Measurements from ENCODE around the gene PLA1A. TPM values are rescaled to one million over a fixed set of nuclear protein-coding genes. Genes with fewer than 3 reads are reported as not detected.

Gene PLA1A
- total and polyA plus RNA-seq, 10 of the 15 experiments (the other 5 are each of a cell fraction or from before 2014, with no cell fraction given), result 2.9 to 106 (median 4.8) TPM

DNA sequence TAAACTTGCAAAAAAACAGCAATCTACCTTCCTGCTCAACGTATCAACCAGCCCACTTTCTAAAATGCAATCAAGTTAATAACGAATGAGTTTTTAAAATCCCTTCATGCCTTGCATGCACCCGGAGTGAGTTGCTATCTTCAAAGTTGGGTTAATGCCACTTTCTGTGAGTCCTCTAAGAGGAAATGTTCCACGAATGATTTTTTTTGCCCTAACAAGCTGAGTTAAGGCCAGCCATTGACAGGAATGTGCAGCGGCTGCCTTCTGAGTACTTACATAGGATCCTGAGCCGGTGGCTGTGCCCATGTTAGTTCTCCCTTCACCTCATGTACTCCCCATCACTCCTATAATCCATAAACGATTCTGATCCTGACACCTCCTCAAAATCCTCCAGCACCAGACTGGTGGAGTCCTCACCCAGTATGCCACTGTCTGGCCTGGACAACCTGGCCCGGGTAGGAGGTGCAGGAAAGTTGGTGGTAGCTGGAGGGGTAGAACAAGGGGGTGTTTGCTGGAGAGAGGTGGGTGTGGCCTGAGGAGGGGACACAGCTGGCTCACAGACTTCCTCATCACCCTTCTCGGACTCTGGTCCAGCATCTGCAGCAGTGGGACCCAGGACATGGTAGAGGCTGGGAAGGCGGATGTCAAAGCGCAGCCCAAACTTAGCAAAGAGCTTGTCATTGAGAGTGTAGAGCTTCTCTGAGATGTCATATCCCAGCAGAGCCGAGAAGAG, 50.3 kb downstream of the PLA1A start:
- in situ Hi-C loops (cut with MboI), result no loop called here
- ChIA-PET SMC1A (ENCODE audit: uncharacterized antibody, unreplicated experiment) (interaction anchor here (1.0 to 3.3 kb wide), 9 partner anchors 8 to 25 kb away, joined by 3 to 9 read pairs (median 4); partner anchors contain the start of gene POPDC2), POLR2A (interaction anchor here (1.2 kb wide), 1 partner anchor 11 kb away, joined by 3 read pairs; no protein-coding TSS in a partner anchor), CTCF (interaction anchor here (0.6 to 1.7 kb wide), 5 partner anchors 9 to 92 kb away, joined by 3 to 7 read pairs (median 3); no protein-coding TSS in a partner anchor), RAD21 (ENCODE audit: unreplicated experiment) (interaction anchor here (1.0 to 2.1 kb wide), 2 partner anchors 15 to 24 kb away, joined by 3 to 4 read pairs; no protein-coding TSS in a partner anchor)
- no peaks in the 10 kb centered on the region for H4K20me1 ChIP-seq (ENCODE audit: control insufficient read depth, insufficient read depth)
- H3K36me3 ChIP-seq (ENCODE audit: control insufficient read depth in 2 of 2, insufficient read depth in 2 of 2, low read length in 1 of 2), result peaks cover 0 to 2% of the 10 kb centered on the region in 2 experiments; a peak in 1 of 4 replicates
- H3K9ac ChIP-seq (ENCODE audit: control insufficient read depth, insufficient read depth, low read length), result no peak overlapping the region
- no peaks in the 10 kb centered on the region for H3K79me2 ChIP-seq (ENCODE audit: control insufficient read depth, insufficient read depth, low read length)
- TF ChIP-seq, protein P1, sequence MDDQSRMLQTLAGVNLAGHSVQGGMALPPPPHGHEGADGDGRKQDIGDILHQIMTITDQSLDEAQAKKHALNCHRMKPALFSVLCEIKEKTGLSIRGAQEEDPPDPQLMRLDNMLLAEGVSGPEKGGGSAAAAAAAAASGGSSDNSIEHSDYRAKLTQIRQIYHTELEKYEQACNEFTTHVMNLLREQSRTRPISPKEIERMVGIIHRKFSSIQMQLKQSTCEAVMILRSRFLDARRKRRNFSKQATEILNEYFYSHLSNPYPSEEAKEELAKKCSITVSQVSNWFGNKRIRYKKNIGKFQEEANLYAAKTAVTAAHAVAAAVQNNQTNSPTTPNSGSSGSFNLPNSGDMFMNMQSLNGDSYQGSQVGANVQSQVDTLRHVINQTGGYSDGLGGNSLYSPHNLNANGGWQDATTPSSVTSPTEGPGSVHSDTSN (IDR thresholded peaks at IDR 0.05; ENCODE audit: insufficient replicate concordance, low read depth, low read length), result no peak
- intact Hi-C loops (cut with micrococcal nuclease; ENCODE audit: unreplicated experiment), result no loop called here
- 84% methylated on average over 12 of the region's 12 CpGs for WGBS (ENCODE audit: insufficient coverage, insufficient replicate concordance, low lambda C conversion rate, missing lambda C conversion rate)
- FAIRE-seq (no peak), DNase-seq (ENCODE audit: low read depth, low spot score) (no peak), ATAC-seq (no peak)
- no peaks in the 10 kb centered on the region; the same call in 1 of the 2 replicates for H3K4me1 ChIP-seq (ENCODE audit: control insufficient read depth, insufficient read depth, low read length)
- no peak overlapping the region for H3K4me3 ChIP-seq
- H3K27me3 ChIP-seq (replicated peaks in 1 of 2; ENCODE audit: control insufficient read depth in 2 of 2, insufficient read depth in 2 of 2, low read length in 1 of 2), result no peaks in the 10 kb centered on the region
- H2AFZ ChIP-seq (ENCODE audit: control insufficient read depth, low read depth, low read length), result no peak overlapping the region
- no peak overlapping the region for H3K27ac ChIP-seq (ENCODE audit: control insufficient read depth, insufficient read depth)
- BruUV-seq (replicated peaks), result no TSS peak
- no peak overlapping the region for H3K4me2 ChIP-seq (ENCODE audit: control insufficient read depth, insufficient read depth)
- H3K9me3 ChIP-seq (replicated peaks; ENCODE audit: control insufficient read depth, insufficient read depth, low read length), result no peaks in the 10 kb centered on the region

DNA sequence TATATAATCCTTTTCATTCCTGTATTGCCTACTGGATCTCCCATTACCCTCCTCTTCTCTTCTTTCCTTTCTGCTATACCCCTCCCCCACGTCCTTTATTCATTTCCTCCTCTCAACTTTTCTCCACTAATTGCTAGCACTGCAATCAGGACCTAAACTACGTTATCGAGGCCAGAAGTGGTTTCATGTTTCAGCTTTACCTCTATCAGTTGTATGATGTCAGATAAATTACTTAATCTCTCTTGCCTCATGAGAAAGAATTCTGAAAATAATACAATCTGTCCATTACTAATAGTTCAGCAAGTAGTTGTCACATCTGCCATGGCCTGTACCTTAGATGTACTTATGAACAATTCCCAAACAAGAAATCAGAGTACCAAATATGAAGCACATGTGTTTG, 52.1 kb downstream of the PLA1A start:
- Histone ChIP-seq H3K9ac (ENCODE audit: control insufficient read depth, insufficient read depth, low read length) (no peak overlapping the region), H3K4me2 (ENCODE audit: control insufficient read depth, insufficient read depth) (no peak overlapping the region), H4K20me1 (ENCODE audit: control insufficient read depth, insufficient read depth) (no peaks in the 10 kb centered on the region), H3K4me3 (no peak overlapping the region), H3K27me3 (replicated peaks in 1 of 2; ENCODE audit: control insufficient read depth in 2 of 2, insufficient read depth in 2 of 2, low read length in 1 of 2) (no peaks in the 10 kb centered on the region), H3K4me1 (ENCODE audit: control insufficient read depth, insufficient read depth, low read length) (no peaks in the 10 kb centered on the region; the same call in 1 of the 2 replicates), H3K36me3 (ENCODE audit: control insufficient read depth in 2 of 2, insufficient read depth in 2 of 2, low read length in 1 of 2) (peaks cover 0 to 2% of the 10 kb centered on the region in 2 experiments; a peak in 1 of 4 replicates), H3K79me2 (ENCODE audit: control insufficient read depth, insufficient read depth, low read length) (no peaks in the 10 kb centered on the region), H3K27ac (ENCODE audit: control insufficient read depth, insufficient read depth) (no peak overlapping the region), H2AFZ (ENCODE audit: control insufficient read depth, low read depth, low read length) (no peak overlapping the region), H3K9me3 (replicated peaks; ENCODE audit: control insufficient read depth, insufficient read depth, low read length) (no peaks in the 10 kb centered on the region)
- in situ Hi-C loops (cut with MboI), result no loop called here
- intact Hi-C loops (cut with micrococcal nuclease; ENCODE audit: unreplicated experiment), result no loop called here
- RAD21 ChIA-PET (ENCODE audit: unreplicated experiment), result interaction anchor here (1.0 to 2.1 kb wide), 2 partner anchors 13 to 49 kb away, joined by 3 to 4 read pairs; no protein-coding TSS in a partner anchor
- SMC1A ChIA-PET (ENCODE audit: uncharacterized antibody, unreplicated experiment), result interaction anchor here (1.1 to 3.2 kb wide), 7 partner anchors 9 to 50 kb away, joined by 3 to 10 read pairs (median 5); partner anchors contain the start of gene POPDC2
- WGBS (ENCODE audit: insufficient coverage, insufficient replicate concordance, low lambda C conversion rate, missing lambda C conversion rate), result 85% methylated on average over 3 of the region's 3 CpGs
- CTCF ChIA-PET, result interaction anchor here (0.8 to 1.9 kb wide), 4 partner anchors 9 to 23 kb away, joined by 3 to 5 read pairs (median 4); no protein-coding TSS in a partner anchor
- FAIRE-seq (no peak), DNase-seq (ENCODE audit: low read depth, low spot score) (no peak), ATAC-seq (no peak)
- POLR2A ChIA-PET, result interaction anchor here (0.7 to 1.0 kb wide), 2 partner anchors 12 to 25 kb away, joined by 3 to 4 read pairs; no protein-coding TSS in a partner anchor
- BruUV-seq (replicated peaks), result no TSS peak
- no peak for TF ChIP-seq SREBF1 (IDR thresholded peaks at IDR 0.05; ENCODE audit: low read length)
- TF ChIP-seq SMAD1 (IDR thresholded peaks at IDR 0.05; ENCODE audit: low read depth, partially characterized antibody), result no peak
- no peak for TF ChIP-seq RUNX3 (IDR thresholded peaks at IDR 0.05; ENCODE audit: low read length)
- TF ChIP-seq, protein P2, sequence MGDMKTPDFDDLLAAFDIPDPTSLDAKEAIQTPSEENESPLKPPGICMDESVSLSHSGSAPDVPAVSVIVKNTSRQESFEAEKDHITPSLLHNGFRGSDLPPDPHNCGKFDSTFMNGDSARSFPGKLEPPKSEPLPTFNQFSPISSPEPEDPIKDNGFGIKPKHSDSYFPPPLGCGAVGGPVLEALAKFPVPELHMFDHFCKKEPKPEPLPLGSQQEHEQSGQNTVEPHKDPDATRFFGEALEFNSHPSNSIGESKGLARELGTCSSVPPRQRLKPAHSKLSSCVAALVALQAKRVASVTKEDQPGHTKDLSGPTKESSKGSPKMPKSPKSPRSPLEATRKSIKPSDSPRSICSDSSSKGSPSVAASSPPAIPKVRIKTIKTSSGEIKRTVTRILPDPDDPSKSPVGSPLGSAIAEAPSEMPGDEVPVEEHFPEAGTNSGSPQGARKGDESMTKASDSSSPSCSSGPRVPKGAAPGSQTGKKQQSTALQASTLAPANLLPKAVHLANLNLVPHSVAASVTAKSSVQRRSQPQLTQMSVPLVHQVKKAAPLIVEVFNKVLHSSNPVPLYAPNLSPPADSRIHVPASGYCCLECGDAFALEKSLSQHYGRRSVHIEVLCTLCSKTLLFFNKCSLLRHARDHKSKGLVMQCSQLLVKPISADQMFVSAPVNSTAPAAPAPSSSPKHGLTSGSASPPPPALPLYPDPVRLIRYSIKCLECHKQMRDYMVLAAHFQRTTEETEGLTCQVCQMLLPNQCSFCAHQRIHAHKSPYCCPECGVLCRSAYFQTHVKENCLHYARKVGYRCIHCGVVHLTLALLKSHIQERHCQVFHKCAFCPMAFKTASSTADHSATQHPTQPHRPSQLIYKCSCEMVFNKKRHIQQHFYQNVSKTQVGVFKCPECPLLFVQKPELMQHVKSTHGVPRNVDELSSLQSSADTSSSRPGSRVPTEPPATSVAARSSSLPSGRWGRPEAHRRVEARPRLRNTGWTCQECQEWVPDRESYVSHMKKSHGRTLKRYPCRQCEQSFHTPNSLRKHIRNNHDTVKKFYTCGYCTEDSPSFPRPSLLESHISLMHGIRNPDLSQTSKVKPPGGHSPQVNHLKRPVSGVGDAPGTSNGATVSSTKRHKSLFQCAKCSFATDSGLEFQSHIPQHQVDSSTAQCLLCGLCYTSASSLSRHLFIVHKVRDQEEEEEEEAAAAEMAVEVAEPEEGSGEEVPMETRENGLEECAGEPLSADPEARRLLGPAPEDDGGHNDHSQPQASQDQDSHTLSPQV (IDR thresholded peaks at IDR 0.05), result no peak
- no peak for TF ChIP-seq NR2C2 (IDR thresholded peaks at IDR 0.05; ENCODE audit: borderline replicate concordance, control insufficient read depth, insufficient read length, low read depth)
- no peak for TF ChIP-seq MYB (IDR thresholded peaks at IDR 0.05; ENCODE audit: borderline replicate concordance, low read depth, low read length)
- TF ChIP-seq NFYB (IDR thresholded peaks at IDR 0.05; ENCODE audit: insufficient read depth, low read depth, low read length), result no peak
- TF ChIP-seq ZNF24 (IDR thresholded peaks at IDR 0.05), result no peak

All from GM12878 (cell line).